Lung (tissue), 12 donors: ENCODE measurements around the gene ZNF469. TPM values are rescaled to one million over a fixed set of nuclear protein-coding genes. Genes with fewer than 3 reads are reported as not detected.

Experiments
- ATAC-seq: fragments of 200-7000 bp; cut with Tn5 transposase; one replicate; pipeline ENCODE4 v1.9.1; 2020; ENCODE audit warnings: moderate number of reproducible peaks; ENCODE audit not compliant: insufficient read depth, low FRiP score
- DNase-seq, 3 donors: peaks; one replicate each; pipeline ENCODE4 v3.0.0-alpha.2; 2013 to 2017
- H3K27ac ChIP-seq, 2 donors: one replicate each; pipeline ENCODE4 v1.5.1; 2013; ENCODE audit warnings: mild to moderate bottlenecking in 2 of 2, moderate library complexity in 2 of 2, control low read depth in 1 of 2, inconsistent platforms in 1 of 2, low read depth in 1 of 2, low read length in 1 of 2
- H3K27me3 ChIP-seq, 3 donors: one replicate each; pipeline ENCODE4 v1.5.1; 2013; ENCODE audit warnings: low read length in 2 of 3; ENCODE audit not compliant: control insufficient read depth in 3 of 3, insufficient read depth in 3 of 3
- H3K36me3 ChIP-seq, 4 donors: one replicate each; pipeline ENCODE4 v1.5.1; 2013; ENCODE audit warnings: low read length in 4 of 4, mild to moderate bottlenecking in 1 of 4, moderate library complexity in 1 of 4; ENCODE audit not compliant: control insufficient read depth in 4 of 4, insufficient read depth in 4 of 4
- H3K4me1 ChIP-seq, 5 donors: one replicate each; pipeline ENCODE4 v1.5.1; 2013; ENCODE audit warnings: low read length in 5 of 5, mild to moderate bottlenecking in 2 of 5, moderate library complexity in 1 of 5; ENCODE audit not compliant: control insufficient read depth in 5 of 5, insufficient read depth in 5 of 5
- H3K4me3 ChIP-seq: one replicate; pipeline ENCODE4 v1.5.1; 2013; ENCODE audit warnings: mild to moderate bottlenecking, control low read depth, moderate library complexity
- H3K9ac ChIP-seq, 2 donors: one replicate each; pipeline ENCODE4 v1.5.1; 2013; ENCODE audit warnings: low read length in 2 of 2, control low read depth in 1 of 2; ENCODE audit not compliant: insufficient read depth in 1 of 2
- H3K9me3 ChIP-seq, 4 donors: one replicate each; pipeline ENCODE4 v1.5.1; 2013; ENCODE audit warnings: low read length in 3 of 4, mild to moderate bottlenecking in 1 of 4, moderate library complexity in 1 of 4; ENCODE audit not compliant: control insufficient read depth in 4 of 4, insufficient read depth in 3 of 4
- WGBS, 2 donors: extraction: QIAGEN DNeasy Blood & Tissue Kit; methylation state at CpG; one replicate each; pipeline ENCODE4 v1.1.7; 2013; 5-methylcytosine and 5-hydroxymethylcytosine counted together
- polyA plus RNA-seq, 2 donors: library from polyadenylated mRNA; stranded (reverse); fragments of 200-250 nt; gene quantifications; one replicate each; pipeline ENCODE4 v1.2.1, GENCODE V29; 2013
- total RNA-seq, 2 donors: library from RNA; depleted of rRNA in 1 of 2; stranded (reverse); fragments of >200 nt in 1 of 2; gene quantifications; one replicate each; pipeline ENCODE4 v1.2.1, GENCODE V29; 2014 to 2021
- TF ChIP-seq, protein P1 (sequence below): IDR thresholded peaks from 2 replicates; pipeline ENCODE4 v1.5.1; 2012; ENCODE audit warnings: mild to moderate bottlenecking; ENCODE audit errors: control extremely low read depth, extremely low read depth
- donor health status: control.
- donor health status: control.
- donor health status: Bipolar disorder and iron deficiency.
- donor health status: healthy.
- donor health status: DM: yes; HTN: yes; CAD: no.

ZNF469 gene
- total and polyA plus RNA-seq, 4 donors: 0.67 to 3.0 (median 1.5) TPM

DNA sequence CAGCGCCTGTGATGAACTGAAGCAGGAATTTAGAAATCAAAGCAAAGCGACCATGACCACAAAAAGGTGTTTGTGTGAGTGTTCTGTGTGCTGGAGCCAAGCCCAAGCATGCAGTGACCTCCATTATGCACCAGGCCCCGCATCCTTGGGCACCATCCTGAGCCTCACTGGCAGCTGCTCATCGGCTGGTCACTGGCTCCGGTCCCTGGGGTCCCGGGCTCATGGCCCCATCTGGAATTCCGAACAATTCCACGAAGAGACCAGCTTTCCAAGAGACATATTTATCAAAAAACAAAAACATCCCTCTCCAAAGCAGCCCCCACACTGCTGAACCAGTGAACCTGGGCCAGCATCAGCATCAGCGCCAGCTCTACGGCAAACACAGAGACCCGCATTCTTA is 15.2 kb upstream of the ZNF469 start:
- ATAC-seq: no peak

DNA sequence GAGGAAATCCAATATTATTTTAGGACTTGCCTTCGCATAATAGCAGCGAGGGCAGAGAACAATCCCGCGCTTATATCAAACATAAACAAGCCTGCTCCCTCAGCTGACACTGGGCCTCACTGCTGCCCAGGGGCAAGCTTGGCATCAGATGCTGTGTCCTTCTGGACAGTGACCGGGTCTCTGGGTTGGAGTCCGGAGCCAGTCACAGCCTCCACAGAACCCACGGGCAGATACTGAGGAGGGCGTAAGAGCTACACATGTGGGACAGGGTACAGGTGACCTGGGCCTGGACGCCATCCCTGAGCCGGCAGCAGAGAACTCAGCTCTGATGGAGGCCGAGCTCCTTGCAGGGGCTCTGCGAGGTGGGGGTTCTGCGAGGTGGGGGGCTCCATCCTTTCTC is 14.7 kb upstream of the ZNF469 start:
- Histone ChIP-seq H3K27ac (no peak overlapping the region), H3K4me3 (no peak overlapping the region), H3K36me3 (no peaks in the 10 kb centered on the region), H3K9me3 (peaks cover 0 to 5% (median 2%) of the 10 kb centered on the region in 4 donors), H3K9ac (no peak overlapping the region), H3K4me1 (no peaks in the 10 kb centered on the region), H3K27me3 (no peaks in the 10 kb centered on the region)
- ATAC-seq (no peak), DNase-seq (no peak)
- 83 to 91% methylated on average over 12 to 13 of the region's 13 CpGs for WGBS, 2 donors
- TF ChIP-seq, protein P1, sequence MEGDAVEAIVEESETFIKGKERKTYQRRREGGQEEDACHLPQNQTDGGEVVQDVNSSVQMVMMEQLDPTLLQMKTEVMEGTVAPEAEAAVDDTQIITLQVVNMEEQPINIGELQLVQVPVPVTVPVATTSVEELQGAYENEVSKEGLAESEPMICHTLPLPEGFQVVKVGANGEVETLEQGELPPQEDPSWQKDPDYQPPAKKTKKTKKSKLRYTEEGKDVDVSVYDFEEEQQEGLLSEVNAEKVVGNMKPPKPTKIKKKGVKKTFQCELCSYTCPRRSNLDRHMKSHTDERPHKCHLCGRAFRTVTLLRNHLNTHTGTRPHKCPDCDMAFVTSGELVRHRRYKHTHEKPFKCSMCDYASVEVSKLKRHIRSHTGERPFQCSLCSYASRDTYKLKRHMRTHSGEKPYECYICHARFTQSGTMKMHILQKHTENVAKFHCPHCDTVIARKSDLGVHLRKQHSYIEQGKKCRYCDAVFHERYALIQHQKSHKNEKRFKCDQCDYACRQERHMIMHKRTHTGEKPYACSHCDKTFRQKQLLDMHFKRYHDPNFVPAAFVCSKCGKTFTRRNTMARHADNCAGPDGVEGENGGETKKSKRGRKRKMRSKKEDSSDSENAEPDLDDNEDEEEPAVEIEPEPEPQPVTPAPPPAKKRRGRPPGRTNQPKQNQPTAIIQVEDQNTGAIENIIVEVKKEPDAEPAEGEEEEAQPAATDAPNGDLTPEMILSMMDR: no peak

More for the DNA sequence above, 15.2 kb upstream of the ZNF469 start:
- Histone ChIP-seq H3K4me1 (no peaks in the 10 kb centered on the region), H3K27ac (no peak overlapping the region), H3K27me3 (no peaks in the 10 kb centered on the region), H3K4me3 (no peak overlapping the region), H3K9ac (no peak overlapping the region), H3K36me3 (no peaks in the 10 kb centered on the region), H3K9me3 (peaks cover 0 to 5% (median 2%) of the 10 kb centered on the region in 4 donors)
- no peak for DNase-seq
- TF ChIP-seq, protein P1: no peak
- 92 to 93% methylated on average over 11 of the region's 11 CpGs for WGBS, 2 donors

DNA sequence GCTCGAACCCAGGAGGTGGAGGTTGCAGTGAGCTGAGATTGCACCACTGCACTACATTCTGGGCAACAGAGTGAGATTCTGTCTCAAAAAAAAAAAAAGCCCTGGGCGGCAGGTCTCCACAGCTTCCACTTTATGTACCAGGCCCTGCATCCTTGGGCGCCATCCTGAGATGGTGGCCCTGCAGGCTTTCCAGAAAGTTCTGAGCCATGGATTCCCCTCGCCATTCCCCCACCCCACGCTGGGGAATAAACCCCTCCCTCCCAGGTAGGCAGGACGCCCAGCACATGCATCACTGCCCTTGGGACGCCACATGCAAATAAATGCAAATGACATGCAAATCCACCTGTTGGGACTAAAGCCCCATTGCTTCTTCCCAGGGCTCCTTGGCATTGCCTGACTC is 13.8 kb upstream of the ZNF469 start:
- no peaks in the 10 kb centered on the region for H3K27me3 ChIP-seq
- ATAC-seq (no peak), DNase-seq (no peak)
- no peaks in the 10 kb centered on the region for H3K36me3 ChIP-seq
- no peaks in the 10 kb centered on the region for H3K4me1 ChIP-seq
- 90 to 95% methylated on average over 7 of the region's 7 CpGs for WGBS, 2 donors
- TF ChIP-seq, protein P1: no peak
- H3K9ac ChIP-seq: no peak overlapping the region
- no peak overlapping the region for H3K4me3 ChIP-seq
- H3K27ac ChIP-seq: no peak overlapping the region
- H3K9me3 ChIP-seq: peaks cover 0 to 5% (median under 1%) of the 10 kb centered on the region in 4 donors

DNA sequence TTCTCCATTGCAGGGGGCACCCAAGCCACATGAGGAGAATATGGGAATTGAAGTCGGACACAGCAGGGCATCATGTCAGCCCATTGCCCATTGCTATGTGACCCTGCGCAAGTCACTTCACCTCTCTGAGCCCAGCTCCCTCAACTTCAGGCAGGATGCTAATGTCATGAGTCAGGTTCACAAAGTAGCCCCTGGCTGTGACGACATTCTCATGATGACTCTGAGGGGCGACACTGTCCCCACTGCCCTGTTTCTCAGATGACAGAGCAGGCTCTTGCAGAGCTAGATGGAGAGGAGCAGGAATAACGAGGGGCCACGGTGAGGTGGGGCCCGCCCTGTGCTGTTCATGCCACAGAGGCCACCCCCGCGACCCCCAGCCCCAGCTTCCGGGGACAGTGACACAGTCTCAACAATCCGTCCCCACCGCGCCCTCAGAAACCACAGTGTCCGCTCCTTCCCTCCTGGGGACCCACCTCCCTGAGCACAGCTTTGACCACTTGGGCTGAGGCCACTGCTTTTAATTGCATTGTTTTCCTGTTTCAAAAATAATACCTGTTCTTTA is 13.2 kb upstream of the ZNF469 start:
- DNase-seq: no peak
- Histone ChIP-seq H3K4me3 (no peak overlapping the region), H3K4me1 (no peaks in the 10 kb centered on the region), H3K27ac (no peak overlapping the region), H3K27me3 (no peaks in the 10 kb centered on the region), H3K9me3 (peaks cover 0 to 5% (median under 1%) of the 10 kb centered on the region in 4 donors), H3K9ac (no peak overlapping the region), H3K36me3 (no peaks in the 10 kb centered on the region)
- ATAC-seq: no peak
- WGBS, 2 donors: 83% methylated on average over 14 of the region's 14 CpGs
- TF ChIP-seq, protein P1: no peak
